C1 segment of cervical spinal cord (tissue), 14 donors: Measurements from ENCODE around the gene ZNF653.

ENCODE experiments used
- DNase-seq, 14 donors: peaks; one replicate each; lab custom pipeline; 2025; lab: John Stamatoyannopoulos, UW

Gene ZNF653, protein sequence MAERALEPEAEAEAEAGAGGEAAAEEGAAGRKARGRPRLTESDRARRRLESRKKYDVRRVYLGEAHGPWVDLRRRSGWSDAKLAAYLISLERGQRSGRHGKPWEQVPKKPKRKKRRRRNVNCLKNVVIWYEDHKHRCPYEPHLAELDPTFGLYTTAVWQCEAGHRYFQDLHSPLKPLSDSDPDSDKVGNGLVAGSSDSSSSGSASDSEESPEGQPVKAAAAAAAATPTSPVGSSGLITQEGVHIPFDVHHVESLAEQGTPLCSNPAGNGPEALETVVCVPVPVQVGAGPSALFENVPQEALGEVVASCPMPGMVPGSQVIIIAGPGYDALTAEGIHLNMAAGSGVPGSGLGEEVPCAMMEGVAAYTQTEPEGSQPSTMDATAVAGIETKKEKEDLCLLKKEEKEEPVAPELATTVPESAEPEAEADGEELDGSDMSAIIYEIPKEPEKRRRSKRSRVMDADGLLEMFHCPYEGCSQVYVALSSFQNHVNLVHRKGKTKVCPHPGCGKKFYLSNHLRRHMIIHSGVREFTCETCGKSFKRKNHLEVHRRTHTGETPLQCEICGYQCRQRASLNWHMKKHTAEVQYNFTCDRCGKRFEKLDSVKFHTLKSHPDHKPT

DNA sequence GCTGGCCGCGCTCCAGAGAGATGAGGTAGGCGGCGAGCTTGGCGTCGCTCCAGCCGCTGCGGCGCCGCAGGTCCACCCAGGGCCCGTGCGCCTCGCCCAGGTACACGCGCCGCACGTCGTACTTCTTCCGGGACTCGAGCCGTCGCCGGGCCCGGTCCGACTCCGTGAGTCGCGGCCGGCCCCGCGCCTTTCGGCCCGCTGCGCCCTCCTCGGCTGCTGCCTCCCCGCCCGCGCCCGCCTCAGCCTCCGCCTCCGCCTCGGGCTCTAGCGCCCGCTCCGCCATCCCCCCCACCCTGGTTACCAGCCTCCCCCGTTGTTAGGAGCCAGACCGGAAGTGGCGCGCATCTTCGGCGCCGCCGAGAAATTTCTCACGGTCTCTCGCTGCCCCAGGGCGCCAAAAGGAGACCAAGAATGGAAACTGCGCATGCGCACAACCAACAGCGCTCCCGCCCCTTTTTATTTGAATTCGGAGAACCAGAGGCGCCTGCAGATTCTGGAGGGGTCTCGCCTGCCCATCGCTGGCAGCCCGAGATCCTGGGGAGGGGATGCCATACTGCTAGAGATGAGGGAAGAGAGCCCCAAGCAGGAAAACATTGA is at the start of gene ZNF653:
TSS of gene ZNF653 (minus strand) at position 336 of the 597 bp plus-strand sequence. CDS start at position 283, 53 bp downstream.
- DNase-seq, result peak; percentile 71 to 95 (median 88)

DNA sequence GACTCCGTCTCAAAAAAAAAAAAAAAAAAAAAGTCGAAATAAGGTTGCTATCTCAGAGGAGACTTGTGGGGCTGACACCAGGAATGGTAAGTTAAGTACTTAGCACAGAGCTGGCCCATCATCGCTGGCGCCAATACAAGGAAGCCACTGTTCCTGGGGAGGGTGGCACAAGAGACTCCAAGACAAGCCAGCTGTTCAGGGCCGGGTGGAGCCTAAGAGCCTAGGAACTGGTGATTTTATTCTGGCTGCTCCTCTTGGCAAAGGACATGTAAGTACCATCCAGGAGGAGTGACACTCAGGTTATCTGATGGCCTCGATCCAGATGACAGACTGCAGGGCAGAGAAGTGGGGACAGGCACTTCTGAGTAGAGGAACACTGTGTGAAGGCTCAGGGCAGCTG is 49.6 kb upstream of the ZNF653 start:
- peak in 2 of 14 donors; percentile 16 to 24 for DNase-seq

DNA sequence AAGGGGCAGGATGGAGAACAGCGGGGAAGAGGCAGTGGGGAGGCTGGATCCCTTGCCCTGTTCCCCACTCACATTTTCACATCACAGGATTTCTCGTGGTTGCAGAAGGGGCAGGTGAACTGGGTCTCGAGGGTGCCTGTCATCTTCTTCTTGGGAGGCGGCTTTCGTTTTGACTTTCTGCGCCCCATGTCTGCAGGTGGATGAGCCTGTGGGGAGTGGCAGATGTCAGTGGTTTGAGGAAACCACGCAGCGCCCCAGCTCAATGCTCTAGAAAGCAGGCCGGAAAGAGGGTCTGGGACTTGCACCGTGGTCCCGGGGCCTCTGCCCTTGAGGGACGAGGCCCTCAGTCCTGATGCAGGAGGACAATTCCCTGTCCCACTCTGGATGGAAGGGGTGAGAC is 48.5 kb upstream of the ZNF653 start:
- no peak for DNase-seq

DNA sequence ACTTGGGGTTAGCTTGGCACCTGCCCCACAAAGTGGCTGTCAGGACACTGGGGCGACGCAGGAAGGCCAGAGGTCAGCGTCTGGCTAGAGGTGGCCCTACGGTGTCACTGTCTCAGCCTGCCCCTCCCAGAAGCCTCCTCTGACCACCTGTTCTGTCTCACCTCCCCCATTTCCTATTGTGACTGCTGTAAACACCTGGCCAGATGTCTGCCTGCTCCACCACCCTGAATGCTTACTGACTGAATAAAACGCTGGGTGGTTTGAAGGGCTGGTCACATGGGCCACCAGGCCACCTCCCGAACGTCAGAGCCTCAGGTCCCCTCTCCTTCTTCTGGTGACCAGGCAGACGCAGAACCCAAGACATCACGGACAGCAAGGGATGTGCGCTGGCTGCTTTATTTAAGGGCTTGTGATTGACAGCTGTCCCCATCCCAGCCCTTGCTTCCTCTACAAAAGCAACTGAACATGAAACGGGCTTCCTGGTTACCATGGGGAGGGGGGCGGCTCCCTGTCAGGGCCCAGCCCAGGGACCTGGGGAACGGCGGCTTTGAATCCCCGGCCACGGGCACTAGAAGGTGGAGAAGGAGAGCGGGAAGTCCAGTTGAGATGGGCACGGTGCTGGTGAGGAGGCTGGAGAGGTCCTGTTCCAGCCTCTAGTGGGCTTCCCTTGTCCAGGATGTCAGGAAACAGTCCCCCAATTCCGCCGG is 47.2 kb upstream of the ZNF653 start:
- DNase-seq, result no peak

DNA sequence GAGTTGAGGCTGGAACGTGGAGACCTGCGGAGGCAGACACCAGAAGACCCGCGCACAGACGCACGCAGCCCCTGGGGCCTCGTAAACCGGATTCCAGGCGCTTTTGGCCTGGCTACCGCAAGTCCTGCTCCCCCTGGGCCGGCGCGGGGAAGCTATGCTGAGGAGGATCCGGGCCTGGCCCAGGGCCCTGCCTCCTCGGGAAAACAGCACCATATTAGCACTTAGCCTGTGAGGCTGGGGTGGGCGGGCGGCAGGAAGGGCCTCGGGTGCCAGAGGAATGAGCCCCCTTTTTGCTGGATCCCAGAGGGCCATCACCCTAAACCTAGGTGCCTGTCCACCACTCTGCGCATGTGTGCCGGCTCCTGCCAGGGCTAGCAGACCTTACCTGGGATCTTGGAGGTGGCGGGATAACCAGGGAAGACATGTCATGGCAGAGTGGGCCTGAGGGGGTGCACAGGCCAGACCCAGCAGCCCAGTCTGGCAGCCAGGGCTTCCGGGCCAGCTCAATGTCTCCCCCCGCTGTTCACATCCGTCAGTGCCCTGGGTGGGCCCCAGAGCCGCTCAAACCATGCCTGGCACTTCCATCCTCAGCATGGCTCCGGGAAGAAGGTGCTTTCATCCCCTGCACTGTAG is 46.1 kb upstream of the ZNF653 start:
- no peak for DNase-seq

DNA sequence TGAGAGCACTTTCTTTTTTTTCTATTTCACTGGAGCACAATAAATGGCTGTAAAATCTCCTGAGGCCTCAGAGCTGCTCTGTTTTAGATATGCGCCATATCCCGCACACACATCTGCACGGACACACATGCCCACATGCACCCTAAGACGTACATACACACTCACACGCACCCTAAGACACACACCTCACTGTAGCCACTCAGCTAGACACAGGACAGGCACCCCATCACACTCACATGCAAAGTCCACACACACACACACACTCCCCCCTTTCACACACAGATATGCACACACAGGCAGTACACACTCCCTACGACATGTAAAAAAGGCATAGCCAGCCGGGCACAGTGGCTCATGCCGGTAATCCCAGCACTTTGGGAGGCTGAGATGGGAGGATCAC is 44.6 kb upstream of the ZNF653 start:
- DNase-seq, result no peak

DNA sequence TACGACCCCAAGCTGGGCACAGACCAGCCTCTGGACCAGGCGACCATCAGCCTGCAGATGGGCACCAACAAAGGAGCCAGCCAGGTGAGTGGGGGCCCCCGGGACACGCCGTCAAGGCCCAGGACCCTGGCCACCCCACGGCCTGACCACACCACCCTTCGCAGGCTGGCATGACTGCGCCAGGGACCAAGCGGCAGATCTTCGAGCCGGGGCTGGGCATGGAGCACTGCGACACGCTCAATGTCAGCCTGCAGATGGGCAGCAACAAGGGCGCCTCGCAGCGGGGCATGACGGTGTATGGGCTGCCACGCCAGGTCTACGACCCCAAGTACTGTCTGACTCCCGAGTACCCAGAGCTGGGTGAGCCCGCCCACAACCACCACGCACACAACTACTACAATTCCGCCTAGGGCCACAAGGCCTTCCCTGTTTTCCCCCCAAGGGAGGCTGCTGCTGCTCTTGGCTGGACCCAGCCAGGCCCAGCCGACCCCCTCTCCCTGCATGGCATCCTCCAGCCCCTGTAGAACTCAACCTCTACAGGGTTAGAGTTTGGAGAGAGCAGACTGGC is 43.8 kb upstream of the ZNF653 start:
- DNase-seq, result no peak

DNA sequence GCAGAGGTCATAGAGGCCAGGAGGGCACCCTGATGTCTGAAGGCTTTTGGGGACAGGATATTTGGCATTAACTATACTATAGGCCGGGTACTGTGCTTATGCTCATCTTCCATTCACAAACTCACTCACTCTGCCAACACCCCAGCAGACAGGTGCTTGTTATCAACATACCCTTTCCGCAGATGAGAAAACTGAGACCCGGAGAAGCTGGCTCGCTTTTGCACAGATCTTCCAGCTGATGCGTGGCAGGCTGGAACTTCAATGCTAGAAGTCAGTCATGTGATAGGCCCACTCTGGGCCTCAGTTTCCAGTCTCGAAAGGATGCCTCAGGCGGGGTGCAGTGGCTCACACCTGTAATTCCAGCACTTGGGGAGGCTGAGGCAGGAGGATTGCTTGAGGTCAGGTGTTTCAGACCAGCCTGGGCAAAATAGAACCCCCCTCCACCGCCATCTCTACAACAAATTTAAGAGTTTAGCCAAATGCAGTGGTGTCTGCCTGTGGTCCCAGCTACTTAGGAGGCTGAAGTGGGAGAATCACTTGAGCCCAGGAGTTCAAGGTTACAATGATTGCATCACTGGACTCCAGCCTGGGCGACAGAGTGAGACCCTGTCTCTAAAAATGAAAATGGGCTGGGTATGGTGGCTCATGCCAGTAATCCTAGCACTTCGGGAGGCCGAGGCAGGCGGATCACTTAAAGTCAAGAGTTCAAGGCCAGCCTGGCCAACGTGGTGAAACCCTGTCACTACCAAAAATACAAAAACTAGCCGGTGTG is 42.5 kb upstream of the ZNF653 start:
- no peak for DNase-seq

DNA sequence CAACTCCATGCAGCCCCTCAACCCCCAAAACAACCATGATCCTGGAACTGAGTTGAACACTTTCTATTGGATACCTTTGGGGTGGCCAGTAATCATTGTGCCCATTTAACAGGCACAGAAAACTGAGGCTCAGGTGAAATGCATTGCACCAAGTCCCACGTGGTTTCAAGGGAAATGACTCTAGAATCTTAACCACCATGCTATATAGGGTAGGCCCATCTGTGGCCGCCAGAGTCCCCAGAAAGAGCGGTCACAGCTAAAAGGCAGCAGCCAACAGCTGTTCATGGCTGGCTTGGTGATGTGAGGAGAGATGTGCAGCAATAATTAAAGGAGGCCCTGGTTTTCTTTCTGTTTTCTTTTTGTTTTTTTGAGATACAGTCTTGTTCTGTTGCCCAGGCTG is 35.6 kb upstream of the ZNF653 start:
- DNase-seq, result no peak

DNA sequence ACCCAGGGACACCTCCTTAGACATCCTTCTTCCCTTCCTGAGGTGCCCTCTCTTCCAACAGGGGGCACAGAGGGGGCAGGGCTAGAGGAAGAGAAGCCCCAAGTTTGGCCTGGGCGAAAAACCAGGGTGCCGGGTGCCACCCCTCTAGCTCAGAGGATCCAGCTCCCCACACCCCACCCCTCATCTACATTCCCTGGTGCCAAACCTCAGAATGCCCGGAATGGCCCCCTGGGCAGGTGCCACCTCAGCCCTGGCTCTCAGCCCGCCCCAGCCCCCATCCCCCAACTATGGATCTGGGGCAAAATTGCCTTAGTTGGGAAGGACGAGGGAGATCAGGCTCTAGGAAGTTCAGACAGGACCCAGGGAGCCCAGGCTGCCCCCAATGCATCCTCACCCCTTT is 35.0 kb upstream of the ZNF653 start:
- no peak for DNase-seq

DNA sequence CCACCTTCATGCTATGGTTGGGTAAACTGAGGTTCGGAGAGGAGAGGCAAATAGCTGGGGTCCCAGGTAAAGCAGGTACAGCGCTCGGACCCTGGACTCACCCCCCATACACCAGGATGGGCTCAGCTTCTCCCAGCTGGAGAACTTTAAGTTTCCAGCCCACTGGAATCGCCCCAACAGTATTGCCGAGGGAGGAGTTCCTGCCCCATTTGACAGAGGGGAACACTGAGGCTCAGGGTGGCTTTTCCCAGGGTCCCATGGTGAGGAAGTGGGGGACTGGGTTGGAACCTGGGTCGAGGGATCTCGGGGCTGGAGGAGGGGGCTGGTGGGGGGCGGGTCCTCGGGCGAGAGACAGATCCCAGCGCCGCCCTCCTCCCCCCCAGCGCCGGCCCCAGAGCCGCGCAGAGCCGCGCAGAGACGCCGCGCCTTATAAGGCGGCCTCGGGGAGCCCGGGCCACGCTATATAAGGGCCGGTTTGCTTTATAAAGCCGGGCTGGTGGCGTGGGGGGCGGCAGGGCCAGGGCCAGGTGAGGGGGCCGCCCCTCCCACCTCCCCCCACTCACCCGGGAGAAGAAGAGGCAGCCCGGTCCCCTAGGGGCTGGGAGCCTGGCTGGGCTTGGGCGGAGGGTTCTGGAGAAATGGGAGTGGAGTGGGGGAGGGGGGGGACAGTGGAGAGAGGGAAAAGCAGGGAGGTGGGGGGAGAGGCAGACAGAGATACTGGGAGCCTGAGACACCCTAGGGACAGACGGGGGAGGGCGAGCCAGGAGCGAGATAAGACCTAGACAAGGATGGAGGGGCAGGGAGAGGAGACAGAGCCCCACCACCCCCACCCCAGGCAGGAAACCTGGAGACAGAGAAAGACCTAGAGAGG is 34.1 kb upstream of the ZNF653 start:
- no peak for DNase-seq

DNA sequence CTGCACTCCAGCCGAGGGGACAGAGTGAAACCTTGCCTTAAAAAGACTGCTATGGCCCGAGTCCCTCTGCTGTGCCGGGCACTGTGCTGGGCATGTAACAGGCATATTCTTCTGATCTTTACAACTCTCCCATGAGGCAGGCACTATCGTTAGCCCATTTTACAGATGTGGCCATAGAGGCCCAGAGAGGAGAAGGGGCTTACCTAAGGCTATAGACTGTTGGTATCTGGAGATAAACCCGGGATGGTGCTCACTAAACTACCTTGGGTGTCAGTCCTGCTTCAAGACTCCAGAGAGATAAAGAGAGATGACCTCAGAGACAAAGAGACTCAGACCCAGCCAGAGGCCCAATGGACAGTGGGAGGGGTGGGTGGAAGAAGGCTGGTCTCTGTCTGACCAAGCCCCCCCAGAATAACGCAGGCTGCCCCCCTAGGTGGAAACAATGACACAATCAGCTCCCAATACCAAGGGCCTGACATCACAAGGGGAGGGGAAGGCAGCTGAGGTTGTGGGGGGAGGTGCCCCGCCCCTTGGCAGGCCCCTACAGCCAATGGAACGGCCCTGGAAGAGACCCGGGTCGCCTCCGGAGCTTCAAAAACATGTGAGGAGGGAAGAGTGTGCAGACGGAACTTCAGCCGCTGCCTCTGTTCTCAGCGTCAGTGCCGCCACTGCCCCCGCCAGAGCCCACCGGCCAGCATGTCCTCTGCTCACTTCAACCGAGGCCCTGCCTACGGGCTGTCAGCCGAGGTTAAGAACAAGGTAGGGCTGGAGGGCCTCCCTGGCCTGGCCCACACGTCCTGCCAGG is 32.8 kb upstream of the ZNF653 start, which contains the start of gene CNN1:
TSS of gene CNN1 (plus strand) at position 620 of the 805 bp plus-strand sequence. CDS start at position 697, 77 bp downstream.
- DNase-seq, result no peak

DNA sequence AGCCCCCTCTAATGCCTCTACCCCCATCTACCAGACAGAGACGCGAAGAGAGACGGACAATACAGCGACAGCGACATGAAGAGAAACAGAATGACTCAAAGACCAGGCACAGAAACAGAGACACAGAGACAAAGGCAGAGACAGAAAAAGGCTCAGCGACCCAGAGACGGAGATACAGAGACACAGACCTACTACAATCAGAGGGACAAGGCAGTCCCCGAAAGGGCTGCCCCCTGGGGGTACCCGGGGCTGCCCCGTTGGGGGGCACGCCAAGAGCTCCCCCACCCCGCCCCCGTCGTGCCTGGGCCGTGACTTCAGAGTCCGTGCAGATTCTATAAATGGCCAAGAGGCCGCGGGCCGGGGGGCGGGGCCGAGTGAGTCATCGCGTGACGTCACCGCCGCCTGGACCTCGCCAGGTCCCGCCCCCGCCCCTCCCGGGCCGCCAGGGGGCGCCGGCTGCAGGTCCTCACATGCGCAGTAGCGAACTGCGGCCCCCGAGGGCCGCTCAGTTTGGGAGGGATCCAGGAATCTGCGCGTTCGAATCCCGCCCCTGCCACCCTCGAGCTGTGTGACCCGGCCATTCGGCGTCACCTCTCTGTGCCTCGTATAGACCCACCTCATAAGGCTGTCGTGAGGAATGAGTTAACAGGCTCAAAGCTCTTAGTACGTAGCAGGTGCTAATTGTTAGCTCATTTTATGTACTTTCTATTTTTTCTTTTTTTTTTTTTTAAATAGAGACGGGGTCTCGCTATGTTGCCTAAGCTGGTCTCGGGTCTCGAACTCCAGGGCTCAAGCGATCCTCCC is 30.4 kb upstream of the ZNF653 start:
- DNase-seq, result peak in 13 of 14 donors; percentile 27 to 86 (median 76)

DNA sequence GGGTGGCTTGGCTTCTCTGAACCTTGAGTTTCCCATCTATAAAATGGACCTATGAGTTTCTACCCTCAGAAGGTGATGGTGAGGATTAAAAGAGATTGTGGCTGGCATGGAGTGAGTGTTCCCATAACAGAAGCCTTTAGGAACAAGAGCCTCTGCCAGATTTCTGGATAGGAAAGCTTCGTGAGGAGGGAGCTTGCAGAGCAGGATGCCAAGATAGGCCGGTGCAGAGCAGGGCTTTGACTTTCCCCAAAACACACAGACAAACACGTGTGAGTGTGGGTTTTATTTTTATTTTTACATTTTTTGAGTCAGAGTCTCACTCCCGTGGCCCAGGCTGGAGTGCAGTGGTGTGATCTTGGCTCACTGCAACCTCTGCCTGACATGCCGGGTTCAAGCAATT is 29.3 kb upstream of the ZNF653 start:
- DNase-seq, result no peak

DNA sequence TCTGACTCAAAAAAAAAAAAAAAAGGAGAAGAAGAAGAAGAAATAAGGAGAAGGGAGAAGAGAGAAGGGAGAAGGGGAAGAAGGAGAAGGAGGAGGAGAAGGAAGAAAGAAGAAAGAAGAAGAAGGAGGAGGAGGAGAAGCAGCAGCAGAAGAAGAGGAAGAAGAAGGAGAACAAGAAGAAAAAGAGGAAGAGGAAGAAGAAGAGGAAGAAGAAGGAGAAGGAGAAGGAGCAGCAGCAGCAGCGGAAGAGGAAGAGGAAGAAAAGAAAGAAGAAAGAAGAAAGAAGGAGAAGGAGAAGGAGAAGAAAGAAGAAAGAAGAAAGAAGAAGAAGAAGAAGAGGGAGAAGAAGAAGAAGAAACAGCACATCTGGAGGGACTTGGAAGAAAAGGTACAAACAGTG is 28.9 kb upstream of the ZNF653 start:
- DNase-seq, result no peak

DNA sequence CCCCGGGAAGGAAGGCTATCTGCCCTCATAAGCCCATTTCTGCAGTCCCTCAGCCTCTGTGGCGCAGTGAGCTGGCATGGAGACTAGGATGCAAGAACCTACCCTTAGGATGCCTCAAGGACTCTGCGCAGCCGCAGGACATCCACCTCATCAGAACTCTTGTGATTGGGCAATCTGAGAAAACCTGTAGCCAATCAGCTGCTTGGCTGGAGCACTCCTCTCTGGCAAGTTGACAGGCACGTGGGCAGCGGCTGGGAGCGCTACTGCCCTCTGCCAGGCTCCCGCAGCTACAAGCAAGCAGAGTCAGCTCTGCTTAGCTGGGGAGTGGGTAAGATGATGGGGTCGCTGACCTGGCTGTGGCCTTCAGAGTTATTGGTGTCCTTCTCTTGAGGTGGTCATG is 24.8 kb upstream of the ZNF653 start:
- peak; percentile 6 to 96 (median 78) for DNase-seq

DNA sequence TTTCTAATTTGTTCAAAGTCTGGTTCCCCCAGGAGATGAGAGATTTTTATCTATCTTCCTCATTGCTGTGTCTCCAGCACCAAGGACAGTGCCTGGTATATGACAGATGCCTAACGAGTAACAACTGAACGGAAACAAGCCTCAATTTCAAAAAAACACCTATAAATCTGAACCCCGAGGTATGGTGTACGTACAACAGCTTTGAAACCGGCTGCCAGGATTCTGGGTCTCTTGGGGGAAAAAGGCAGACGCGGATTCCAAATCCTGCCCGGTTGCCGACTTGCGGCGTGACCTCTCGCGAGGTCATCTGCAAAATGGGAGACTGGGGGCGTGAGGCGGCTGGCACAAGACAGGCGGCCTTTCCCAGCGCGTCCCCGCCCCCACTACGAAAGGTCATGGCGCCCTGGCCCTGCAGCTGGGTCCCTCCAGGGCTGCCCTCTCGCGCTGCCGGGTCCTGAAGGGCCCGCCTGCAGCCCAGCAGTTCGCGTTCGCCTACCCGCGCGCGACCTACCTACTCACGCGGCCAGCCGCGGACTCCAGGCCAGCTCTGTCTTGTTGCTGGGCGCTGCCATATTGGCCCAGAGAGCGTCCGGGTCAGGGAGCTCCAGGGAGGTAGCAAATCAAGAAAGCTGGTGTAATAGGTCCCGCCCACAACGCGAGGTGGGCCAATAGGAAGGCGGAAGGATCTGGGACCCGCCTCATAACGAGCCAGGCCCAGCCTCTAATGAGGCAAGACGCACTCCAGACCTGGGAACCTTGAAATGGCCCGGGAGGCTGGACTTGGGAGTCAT is 23.1 kb upstream of the ZNF653 start, which contains the start of gene ECSIT:
TSS of gene ECSIT (minus strand) at position 584 of the 791 bp plus-strand sequence. CDS start 9,964 bp downstream, outside the sequence.
- peak; percentile 75 to 97 (median 90) for DNase-seq
